ENCODE measurements around the gene ZFAND2B.
A peak's percentile ranks its signal among the peaks of the same experiment; 100 is the strongest.

DNA sequence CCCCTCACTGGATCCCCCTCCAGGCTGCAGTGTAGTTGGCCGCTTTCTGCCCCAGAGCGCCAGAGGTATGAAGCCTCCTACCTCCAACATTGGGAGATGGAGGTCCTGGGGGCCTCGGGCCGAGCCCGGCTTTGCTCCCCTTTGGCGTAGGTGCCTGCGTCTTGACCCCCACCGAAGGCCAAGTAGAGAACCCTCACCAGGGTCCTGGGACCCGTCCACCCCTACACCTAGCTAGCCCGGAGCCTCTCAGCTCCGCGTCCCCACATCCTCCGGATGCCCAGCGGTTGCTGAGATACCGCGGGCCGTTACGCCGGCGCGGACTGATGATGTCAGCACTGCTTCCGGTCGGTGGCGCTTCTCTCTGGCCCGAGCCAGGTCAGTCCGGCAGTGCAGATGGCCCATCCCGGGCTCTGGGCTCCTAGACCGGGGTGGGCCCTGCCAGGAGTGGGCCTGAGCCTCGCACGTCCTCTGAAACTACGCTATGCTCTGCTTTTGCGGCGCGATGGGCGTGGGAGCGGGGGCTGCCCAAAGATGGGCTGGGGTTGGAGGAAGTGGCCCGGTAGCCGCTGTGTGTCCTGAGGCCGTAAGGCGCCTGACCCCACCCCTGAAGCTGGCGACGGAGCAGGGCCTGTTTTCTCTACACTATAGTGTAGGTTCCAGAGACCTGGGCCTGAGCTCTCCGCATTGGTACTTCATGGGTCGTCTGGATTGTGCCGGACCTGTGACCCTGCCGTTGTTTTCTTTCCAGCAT, 38.7 kb downstream of the ZFAND2B start, which contains the start of the genes GLB1L and STK16:
- TF ChIP-seq, protein P1, sequence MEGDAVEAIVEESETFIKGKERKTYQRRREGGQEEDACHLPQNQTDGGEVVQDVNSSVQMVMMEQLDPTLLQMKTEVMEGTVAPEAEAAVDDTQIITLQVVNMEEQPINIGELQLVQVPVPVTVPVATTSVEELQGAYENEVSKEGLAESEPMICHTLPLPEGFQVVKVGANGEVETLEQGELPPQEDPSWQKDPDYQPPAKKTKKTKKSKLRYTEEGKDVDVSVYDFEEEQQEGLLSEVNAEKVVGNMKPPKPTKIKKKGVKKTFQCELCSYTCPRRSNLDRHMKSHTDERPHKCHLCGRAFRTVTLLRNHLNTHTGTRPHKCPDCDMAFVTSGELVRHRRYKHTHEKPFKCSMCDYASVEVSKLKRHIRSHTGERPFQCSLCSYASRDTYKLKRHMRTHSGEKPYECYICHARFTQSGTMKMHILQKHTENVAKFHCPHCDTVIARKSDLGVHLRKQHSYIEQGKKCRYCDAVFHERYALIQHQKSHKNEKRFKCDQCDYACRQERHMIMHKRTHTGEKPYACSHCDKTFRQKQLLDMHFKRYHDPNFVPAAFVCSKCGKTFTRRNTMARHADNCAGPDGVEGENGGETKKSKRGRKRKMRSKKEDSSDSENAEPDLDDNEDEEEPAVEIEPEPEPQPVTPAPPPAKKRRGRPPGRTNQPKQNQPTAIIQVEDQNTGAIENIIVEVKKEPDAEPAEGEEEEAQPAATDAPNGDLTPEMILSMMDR (IDR thresholded peaks at IDR 0.05), result peak in 2 of 6 experiments; percentile 7 to 23
- TF ChIP-seq EP300 (IDR thresholded peaks at IDR 0.05) (peak in 1 of 4 donors; percentile 76), POLR2A (IDR thresholded peaks at IDR 0.05) (peak in 3 of 4 donors; percentile 82 to 92 (median 84))

Data from upper lobe of left lung (tissue), 4 donors.